AG20443 (cell line): ENCODE data around the gene MISP.

Source experiments
- DNase-seq: peaks from one replicate; pipeline ENCODE4 v3.0.0; 2012; ENCODE audit warnings: low spot score, mixed read lengths

The MISP gene

DNA sequence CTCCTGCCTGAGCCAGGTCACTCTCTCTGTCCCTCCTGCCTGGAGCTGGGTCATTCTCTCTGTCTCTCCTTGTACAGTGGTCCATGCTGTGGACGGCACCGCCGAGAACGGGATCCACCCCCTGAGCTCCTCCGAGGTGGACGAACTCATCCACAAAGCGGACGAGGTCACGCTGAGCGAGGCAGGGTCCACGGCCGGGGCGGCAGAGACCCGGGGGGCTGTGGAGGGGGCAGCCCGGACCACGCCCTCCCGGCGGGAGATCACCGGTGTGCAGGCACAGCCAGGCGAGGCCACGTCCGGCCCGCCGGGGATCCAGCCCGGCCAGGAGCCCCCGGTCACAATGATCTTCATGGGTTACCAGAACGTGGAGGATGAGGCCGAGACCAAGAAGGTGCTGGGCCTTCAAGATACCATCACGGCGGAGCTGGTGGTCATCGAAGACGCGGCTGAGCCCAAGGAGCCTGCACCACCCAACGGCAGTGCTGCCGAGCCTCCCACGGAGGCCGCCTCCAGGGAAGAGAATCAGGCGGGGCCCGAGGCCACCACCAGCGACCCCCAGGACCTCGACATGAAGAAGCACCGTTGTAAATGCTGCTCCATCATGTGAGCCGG, 4.6 kb upstream of the MISP start:
- no peak for DNase-seq

DNA sequence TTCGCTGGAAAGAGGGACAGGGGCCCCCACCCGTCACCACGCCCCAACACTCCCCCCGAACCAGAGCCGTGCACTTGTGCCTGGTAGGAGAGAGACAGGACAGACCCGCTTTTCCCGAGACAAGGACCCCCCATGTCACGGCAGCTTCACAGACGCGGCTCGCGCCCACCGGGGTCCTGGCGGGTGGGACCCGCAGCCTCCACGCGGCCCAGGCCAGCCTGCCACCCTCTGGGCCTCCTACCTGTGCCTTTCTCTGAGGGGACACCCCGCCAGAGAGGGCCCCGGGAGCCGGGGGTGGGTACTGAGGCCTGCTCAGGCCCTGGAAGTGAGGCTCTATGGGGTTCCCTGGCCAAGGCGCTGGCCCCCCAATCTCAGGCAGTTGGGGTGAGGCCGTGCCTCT, 4.0 kb upstream of the MISP start:
- DNase-seq: no peak

DNA sequence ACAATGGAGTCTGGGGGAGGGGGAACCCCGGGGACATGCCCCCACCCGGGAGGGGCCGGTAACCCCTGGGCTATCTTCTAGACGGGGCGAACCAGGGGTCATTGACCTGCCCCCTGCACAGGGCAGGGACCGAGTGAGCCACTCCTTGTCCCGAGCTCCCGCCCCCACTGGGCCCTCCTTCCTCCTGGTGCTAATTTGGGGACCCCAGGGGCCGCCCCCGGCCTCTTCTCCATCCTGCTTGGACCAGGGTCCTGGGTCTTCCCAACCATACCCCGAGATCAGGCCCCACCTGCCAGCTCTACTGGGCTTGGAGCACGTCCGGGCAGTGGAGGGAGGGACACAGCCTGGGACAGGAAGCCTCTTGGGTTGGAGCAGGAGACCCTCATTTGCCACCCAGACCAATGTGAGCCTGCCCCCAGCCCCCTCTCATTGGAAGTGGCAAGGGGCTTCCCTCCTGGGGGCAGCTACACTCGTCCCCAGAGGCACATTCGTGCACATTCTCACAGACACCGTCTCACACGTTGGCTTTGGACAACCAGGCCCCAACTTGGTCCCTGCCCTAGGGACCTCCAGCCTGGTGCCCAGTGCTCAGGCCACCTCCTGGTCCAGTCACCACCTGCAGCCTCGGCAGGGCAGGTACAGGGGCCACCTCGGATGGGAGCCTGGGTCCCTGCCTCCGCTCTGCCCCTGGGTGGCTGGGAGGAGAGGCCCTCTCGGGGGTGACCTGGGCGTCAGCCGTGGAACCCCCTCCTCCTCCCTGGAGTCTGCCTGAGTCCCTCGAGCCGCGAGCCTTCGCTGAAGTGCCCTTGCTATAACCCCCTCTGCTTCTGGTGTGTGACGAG, 3.3 kb upstream of the MISP start:
- no peak for DNase-seq

DNA sequence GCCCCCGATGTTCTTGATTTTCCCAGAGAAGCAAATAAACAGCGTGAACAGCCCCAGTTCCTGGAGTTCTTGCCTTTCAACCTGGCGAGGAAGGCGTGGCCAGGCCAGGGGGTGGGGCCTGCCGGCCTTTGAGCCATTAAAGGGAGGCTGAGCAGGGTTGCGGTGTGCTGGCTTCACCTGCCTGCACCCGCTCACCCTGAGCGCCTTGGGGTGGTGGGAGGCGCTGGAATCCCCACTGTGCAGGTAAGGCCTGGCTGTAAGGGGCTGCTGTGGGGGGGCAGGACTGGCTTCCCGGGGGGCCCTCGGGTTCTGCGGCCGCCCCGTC, 2.7 kb upstream of the MISP start:
- no peak for DNase-seq

DNA sequence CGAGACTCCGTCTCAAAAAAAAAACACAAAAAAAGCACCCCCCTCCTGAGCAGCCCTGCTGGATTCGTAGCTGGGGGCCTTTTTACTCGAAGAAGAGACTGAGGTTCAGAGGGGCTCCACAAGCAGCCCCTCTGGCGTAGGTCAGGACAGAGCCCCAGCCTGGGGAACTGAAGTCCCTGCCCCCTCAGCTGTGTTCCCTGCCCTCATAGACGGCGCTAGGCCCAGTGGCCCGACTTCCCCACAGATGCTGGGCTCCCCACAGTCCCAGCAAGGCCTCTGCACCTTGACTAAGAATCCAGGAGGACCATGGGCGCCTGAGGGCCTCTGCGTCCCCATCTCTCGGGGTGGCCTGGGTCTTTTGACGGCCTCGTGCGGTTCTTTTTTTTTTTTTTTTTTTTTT, 1.1 kb upstream of the MISP start:
- DNase-seq: no peak

DNA sequence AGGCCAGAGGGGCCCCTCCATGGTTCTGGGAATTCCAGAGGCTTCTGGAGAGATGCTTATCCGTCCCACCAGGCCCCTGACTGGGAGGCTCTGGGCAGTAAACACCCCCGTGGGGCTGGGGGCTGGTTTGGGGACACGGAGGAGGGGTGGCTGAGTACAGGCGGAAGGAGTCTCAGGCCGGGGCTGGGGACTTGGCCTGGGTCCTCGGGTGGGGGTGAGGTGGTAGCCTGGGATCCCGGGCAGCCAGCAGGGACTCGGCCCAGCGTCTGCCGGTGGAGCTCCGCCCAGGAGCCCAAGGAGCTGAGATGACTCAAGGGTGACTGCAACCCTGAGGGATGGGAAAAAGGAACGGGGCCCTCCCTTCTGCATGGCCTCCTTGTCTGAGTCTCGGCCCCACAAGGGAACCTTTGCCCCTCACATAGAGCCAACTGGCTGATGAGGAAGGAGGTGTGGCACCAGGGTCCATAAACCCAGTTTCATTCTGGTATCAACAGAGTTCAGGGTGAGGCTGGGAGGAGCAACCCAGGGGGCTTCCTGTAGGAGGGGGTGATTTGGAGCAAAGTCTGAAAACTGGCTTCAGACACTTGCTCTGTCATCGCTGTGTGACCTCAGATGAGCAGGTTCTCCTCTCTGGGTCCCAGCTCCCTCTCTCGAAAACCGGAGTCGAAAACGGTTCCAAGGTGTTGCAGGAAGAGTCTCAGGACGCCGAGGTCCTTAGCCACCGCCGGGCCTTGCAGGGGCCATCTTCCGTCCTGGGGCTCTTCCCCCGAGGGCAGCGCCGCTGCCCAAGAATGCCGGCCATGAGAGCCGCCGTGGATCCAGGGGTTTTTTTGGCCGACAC, 809 bp downstream of the MISP start:
- DNase-seq: peak; percentile 98

DNA sequence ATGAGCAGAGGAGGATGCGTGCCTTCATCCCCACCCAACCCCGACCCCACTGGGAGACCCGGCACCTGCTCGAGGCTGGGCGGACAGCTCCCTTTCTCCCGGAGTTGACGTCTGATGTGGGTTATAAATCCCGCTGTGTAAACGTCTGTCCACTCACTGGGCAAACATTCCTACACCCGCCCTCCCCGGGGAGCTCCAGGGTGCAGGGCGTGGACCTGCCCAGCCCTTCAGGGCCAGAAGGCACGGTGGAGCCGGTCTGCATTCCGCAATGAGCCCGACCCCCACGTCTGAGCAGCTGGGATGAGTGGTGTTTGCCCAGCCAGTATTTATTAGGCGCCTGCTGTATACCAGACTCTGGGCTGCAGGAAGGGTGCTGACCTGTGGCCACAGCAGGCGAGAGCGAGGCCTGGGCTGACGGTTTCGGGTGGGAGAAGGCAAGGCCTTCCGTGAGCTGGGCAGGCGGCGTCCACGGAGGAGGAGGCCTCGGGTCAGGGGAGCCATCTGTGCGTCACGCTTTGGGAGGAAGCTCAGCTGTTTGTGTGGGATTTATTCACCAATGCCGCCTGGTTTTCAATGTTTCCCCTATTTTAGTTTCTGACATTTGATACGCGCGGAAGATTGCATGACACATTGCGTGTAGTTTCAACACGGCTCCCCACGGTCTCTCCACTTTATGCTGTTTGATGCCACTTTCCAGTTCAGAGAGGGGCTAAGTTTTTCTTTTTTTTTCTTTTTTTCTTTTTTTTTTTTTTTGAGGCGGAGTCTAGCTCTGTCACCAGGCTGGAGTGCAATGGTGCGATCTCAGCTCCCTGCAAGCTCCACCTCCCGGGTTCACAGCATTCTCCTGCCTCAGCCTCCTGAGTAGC, 2.0 kb downstream of the MISP start:
- peak; percentile 90 for DNase-seq

DNA sequence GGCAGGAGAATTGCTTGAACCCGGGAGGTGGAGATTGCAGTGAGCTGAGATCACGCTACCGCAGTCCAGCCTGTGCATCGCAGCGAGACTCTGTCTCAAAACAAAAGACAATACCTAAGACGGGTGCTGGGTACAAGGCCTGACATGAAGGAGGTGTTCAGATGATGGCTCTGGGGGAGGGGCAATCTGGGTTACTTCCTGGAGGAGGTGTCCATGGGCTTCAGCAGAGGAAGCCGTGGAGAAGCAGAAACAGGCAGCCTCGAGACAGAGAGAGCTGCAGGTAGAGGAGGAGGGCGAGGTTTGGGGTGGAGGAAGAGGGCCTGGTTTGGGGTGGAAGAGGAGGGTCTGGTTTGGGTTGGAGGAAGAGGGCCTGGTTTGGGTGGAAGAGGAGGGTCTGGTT, 3.6 kb downstream of the MISP start:
- DNase-seq: no peak

DNA sequence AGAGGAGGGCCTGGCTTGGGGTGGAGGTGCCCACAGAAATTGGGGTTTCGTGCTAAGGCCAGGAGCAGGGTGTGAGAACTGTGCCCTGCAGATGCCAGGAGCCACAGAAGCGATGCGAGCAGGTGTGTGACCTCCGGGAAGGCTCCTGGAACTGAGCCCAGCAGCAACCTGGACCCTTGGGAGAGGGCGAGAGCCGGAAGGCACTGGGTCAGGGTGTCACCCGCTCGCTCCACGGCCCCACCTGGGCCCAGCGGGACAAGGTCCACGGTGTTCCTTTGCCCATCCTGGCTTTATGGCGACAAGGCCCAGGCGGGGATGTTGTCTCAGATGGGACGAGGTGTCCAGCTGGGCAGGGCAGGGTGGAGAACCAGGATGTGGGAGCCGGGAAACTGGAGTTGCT, 4.2 kb downstream of the MISP start:
- DNase-seq: no peak

DNA sequence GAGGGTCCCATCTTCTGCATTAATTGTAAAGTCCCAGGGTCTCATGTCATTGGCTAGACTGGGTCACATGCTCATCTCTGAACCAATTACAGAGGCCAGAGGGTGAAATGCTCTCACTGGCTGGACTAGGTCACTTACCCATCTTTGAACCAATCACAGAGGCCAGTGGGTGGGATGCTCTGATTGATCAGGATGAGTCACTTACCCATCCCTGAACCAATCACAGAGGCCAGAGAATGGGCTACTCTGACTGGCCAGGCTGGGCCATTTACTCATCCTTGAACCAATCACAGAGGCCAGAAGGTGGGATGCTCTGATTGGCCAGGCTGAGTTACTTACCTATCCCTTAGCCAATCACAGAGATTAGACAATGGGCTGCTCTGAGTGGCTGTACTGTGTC, 5.3 kb downstream of the MISP start:
- DNase-seq: peak; percentile 36

DNA sequence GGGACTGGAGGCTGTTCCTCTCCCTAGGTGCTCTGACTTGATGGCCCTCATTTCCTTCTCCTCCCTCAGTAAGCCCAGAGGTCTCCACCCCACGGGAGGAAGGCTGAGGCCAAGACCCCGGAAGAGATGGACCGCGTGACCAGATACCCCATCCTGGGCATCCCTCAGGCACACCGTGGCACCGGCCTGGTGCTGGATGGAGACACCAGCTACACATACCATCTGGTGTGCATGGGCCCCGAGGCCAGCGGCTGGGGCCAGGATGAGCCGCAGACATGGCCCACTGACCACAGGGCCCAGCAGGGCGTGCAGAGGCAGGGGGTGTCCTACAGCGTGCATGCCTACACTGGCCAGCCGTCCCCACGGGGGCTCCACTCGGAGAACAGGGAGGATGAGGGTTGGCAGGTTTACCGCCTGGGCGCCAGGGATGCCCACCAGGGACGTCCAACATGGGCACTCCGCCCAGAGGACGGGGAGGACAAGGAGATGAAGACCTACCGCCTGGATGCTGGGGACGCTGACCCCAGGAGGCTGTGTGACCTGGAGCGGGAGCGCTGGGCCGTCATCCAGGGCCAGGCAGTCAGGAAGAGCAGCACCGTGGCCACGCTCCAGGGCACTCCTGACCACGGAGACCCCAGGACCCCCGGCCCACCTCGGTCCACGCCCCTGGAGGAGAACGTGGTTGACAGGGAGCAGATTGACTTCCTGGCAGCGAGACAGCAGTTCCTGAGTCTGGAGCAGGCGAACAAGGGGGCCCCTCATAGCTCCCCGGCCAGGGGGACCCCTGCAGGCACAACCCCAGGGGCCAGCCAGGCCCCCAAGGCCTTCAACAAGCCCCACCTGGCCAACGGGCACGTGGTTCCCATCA, 6.1 kb downstream of the MISP start:
- no peak for DNase-seq

DNA sequence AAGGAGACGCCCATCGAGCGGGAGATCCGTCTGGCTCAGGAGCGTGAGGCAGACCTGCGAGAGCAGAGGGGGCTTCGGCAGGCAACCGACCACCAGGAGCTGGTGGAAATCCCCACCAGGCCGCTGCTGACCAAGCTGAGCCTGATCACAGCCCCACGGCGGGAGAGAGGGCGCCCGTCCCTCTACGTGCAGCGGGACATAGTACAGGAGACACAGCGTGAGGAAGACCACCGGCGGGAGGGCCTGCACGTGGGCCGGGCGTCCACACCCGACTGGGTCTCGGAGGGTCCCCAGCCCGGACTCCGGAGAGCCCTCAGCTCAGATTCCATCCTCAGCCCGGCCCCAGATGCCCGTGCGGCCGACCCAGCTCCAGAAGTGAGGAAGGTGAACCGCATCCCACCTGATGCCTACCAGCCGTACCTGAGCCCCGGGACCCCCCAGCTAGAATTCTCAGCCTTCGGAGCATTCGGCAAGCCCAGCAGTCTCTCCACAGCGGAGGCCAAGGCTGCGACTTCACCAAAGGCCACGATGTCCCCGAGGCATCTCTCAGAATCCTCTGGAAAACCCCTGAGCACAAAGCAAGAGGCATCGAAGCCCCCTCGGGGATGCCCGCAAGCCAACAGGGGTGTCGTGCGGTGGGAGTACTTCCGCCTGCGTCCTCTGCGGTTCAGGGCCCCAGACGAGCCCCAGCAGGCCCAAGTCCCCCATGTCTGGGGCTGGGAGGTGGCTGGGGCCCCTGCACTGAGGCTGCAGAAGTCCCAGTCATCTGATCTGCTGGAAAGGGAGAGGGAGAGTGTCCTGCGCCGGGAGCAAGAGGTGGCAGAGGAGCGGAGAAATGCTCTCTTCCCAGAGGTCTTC, 7.1 kb downstream of the MISP start:
- DNase-seq: no peak

DNA sequence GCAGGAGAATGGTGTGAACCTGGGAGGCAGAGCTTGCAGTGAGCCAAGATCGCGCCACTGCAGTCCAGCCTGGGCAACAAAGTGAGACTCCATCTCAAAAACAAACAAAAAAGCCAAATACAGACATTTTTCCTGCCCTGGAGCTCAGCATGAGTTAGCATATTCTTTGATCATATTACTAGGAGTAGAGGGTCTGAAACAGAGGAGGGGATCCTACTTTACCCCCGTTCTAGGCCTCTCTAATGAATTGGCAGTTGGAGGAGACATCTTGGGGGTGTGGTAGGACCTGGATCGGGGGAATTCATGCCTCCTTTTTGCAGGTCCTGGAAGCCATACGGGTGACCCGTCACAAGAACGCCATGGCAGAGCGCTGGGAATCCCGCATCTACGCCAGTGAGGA, 12.3 kb downstream of the MISP start:
- DNase-seq: no peak

DNA sequence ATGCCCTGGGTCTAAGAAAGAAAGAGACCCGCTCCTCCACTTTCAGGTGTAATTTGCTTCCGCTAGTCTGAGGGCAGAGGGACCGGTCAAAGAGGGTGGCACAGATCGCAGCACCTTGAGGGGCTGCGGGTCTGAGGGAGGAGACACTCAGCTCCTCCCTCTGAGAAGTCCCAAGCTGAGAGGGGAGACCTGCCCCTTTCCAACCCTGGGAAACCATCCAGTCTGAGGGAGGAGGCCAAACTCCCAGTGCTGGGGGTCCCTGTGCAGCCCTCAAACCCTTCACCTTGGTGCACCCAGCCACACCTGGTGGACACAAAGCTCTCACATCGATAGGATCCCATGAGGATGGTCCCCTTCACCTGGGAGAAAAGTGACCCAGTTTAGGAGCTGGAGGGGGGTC, 13.0 kb downstream of the MISP start:
- DNase-seq: no peak

DNA sequence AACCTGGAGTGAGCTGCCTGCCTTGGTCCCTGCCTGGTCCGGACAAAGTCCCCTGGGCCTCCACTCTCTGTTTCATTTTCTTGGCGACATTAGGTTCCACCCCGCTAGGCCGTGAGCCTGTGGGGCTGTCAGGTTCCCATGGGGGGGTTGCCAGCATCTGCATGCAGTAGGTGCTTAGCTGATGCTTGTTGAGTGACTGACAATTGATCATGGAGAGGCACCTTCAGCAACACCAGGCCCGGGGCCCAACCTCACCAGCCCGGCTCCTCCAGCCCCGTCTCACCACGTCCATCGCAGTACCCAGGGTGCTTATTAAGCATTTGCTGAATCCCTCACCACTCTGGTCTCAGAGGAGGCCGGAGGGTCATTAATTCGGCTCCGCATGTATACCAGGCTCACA, 13.4 kb downstream of the MISP start:
- no peak for DNase-seq

DNA sequence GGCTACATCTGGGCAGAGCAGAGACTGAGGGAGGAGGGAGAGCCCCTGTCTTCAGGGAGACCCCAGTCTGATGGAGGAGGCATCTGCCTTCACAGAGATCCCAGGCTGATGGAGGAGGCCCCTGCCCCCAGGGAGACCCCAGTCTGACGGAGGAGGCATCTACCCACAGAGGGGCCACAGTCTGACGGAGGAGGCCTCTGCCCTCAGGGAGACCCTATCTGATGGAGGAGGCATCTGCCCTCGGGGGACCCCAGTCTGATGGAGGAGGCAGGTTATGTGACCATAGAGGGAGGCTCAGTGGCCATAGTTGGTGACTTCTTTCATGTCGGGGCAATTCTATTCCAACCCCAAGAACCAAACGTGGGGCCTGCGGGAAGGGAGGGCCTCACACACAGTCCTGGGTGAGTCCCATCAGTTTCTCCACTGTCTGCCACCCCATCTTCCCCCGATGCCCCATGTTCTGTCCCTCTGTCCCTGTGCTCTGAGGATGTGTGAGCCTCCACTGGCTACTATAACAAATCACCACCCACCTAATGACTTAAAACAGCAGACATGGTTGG, 14.3 kb downstream of the MISP start:
- DNase-seq: no peak

DNA sequence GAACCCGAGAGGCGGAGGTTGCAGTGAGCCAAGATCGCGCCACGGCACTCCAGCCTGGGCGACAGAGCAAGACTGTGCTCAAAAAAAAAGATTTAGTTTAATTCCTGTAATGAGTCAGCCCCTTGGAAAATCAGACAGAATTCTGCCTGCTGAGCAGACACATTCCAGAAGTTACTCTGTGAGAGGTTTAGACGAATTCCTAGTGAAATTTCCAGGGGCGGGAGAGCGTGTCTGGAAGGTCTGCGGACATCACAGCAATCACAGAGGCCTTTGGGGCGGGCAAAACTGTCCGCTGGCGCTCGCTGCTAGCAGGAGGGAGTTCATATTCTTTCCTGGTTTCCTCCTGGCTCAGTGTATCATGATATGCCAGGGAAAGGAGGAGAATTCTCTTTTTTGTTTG, 17.5 kb downstream of the MISP start:
- DNase-seq: peak; percentile 90

DNA sequence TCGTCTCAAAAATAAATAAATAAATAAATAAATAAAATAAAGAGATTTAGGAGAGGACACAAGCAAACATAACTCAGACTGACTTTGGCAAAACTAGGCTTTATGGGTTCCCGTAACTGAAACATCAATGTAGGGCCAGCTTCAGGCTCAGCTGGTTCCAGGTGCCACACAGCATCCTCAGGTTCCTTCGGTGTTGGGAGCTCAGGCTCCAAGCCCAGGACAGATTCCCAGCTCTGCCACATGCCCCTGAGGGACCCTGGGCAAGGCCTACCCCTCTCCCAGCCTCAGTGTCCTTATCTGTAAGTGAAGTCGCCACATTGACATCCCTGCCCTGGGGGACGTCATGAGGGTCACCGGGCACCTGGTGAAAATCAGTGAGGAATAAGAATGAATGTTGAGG, 18.7 kb downstream of the MISP start:
- DNase-seq: peak; percentile 1

DNA sequence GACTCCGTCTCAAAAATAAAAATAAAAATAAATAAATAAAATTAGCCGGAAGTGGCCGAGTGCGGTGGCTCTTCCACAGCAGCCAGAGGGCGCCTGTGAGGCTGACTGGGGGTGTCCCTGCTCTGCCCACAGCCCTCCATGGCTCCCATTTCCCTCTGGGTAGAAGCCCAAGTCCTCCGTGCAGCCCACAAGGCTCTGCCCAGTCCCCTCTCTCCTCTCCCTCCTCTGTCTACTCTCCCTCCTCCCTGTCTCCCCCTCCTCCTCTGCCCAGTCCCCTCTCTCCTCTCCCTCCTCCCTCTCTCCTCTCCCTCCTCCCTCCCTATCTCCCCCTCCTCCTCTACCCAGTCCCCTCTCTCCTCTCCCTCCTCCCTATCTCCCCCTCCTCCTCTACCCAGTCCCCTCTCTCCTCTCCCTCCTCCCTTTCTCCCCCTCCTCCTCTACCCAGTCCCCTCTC, 20.4 kb downstream of the MISP start:
- DNase-seq: peak; percentile 72

DNA sequence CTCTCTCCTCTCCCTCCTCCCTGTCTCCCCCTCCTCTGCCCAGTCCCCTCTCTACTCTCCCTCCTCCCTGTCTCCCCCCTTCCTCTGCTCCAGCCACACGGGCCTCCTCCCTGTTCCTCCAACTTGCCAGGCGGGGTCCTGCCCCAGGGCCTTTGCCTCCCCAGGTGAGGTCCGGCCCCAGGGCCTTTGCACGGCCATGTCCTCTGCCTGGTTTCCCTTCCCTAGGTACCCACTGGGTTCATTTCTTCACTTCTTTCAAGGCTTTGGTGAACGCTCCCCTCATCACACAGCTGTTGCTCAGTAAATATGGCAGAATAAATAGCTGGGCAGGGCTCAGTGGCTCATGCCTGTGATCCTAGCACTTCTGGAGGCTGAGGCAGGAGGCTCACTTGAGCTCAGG, 21.2 kb downstream of the MISP start:
- DNase-seq: peak; percentile 0
